Lower leg skin (tissue), 3 donors: ENCODE data around the gene LGALS7.

Experiments used
- CTCF ChIP-seq, 3 donors: fragments of 450-650 bp; IDR thresholded peaks; one replicate each; pipeline ENCODE4 v1.5.1; 2016; ENCODE audit warnings: antibody characterized with exemption in 3 of 3, mild to moderate bottlenecking in 3 of 3, moderate library complexity in 2 of 3
- POLR2A ChIP-seq, 2 donors: fragments of 450-650 bp; IDR thresholded peaks; one replicate each; pipeline ENCODE4 v1.6.1; 2016 to 2017; ENCODE audit warnings: antibody characterized with exemption in 2 of 2, mild to moderate bottlenecking in 1 of 2, moderate library complexity in 1 of 2

GRCh38 chr19:38817081-38817480, 43.8 kb upstream of the LGALS7 start:
- TF ChIP-seq CTCF (IDR thresholded peaks at IDR 0.05) = no peak
- TF ChIP-seq POLR2A (IDR thresholded peaks at IDR 0.05) = no peak
